SK-N-SH treated with all-trans-retinoic acid at 6 μM for 48 hours (cell line): Measurements from ENCODE around the gene SMCHD1.

Experiments used
- ATAC-seq: fragments of 200-7000 bp; cut with Tn5 transposase; 3 replicates; pipeline ENCODE4 v1.9.1; 2020; ENCODE audit warnings: mild to moderate bottlenecking, moderate library complexity
- ARNTL ChIP-seq: fragments of 450-650 bp; formaldehyde crosslinking; IDR thresholded peaks from 2 replicates; pipeline ENCODE4 v1.5.0; 2020; ENCODE audit warnings: low read depth, mild to moderate bottlenecking, moderate library complexity, borderline replicate concordance
- BACH2 ChIP-seq: fragments of 250-450 bp; sonication (Bioruptor Pico); IDR thresholded peaks from 2 replicates; pipeline ENCODE4 v1.9.0; 2021; ENCODE audit warnings: mild to moderate bottlenecking, borderline replicate concordance
- CREB5 ChIP-seq: fragments of 250-450 bp; sonication (Bioruptor Pico); IDR thresholded peaks from 2 replicates; pipeline ENCODE4 v1.5.1; 2020; ENCODE audit warnings: low read depth, mild to moderate bottlenecking, moderate library complexity
- CSDC2 ChIP-seq: fragments of 250-450 bp; sonication (Bioruptor Pico); IDR thresholded peaks from 2 replicates; pipeline ENCODE4 v1.5.0; 2020; ENCODE audit warnings: mild to moderate bottlenecking, moderate library complexity
- ESRRG ChIP-seq: fragments of 250-450 bp; sonication (Bioruptor Pico); IDR thresholded peaks from 2 replicates; pipeline ENCODE4 v1.6.1; 2021; ENCODE audit warnings: mild to moderate bottlenecking
- OSR1 ChIP-seq: fragments of 250-450 bp; sonication (Bioruptor Pico); IDR thresholded peaks from 2 replicates; pipeline ENCODE4 v1.8.0; 2022; ENCODE audit warnings: moderate library complexity, mild to moderate bottlenecking, inconsistent platforms
- PPARA ChIP-seq: fragments of 250-450 bp; sonication (Bioruptor Pico); IDR thresholded peaks from 2 replicates; pipeline ENCODE4 v1.5.0; 2020; ENCODE audit warnings: mild to moderate bottlenecking, borderline replicate concordance
- RARB ChIP-seq: fragments of 250-450 bp; sonication (Bioruptor Pico); IDR thresholded peaks from 2 replicates; pipeline ENCODE4 v1.8.0; 2021; ENCODE audit warnings: mild to moderate bottlenecking, moderate library complexity
- SNAI2 ChIP-seq: fragments of 250-450 bp; sonication (Bioruptor Pico); IDR thresholded peaks from 2 replicates; pipeline ENCODE4 v1.5.0; 2020; ENCODE audit warnings: mild to moderate bottlenecking, moderate library complexity
- TCF4 ChIP-seq: fragments of 250-450 bp; sonication (Bioruptor Pico); IDR thresholded peaks from 2 replicates; pipeline ENCODE4 v1.8.0; 2021; ENCODE audit warnings: mild to moderate bottlenecking, moderate library complexity, borderline replicate concordance
- TOX ChIP-seq: fragments of 250-450 bp; sonication (Bioruptor Pico); IDR thresholded peaks from 2 replicates; pipeline ENCODE4 v1.8.0; 2021; ENCODE audit warnings: mild to moderate bottlenecking, moderate library complexity, borderline replicate concordance
- ZC3H10 ChIP-seq: fragments of 250-450 bp; sonication (Bioruptor Pico); IDR thresholded peaks from 2 replicates; pipeline ENCODE4 v1.5.1; 2021; ENCODE audit warnings: mild to moderate bottlenecking, moderate library complexity
- ZFP3 ChIP-seq: fragments of 250-450 bp; sonication (Bioruptor Pico); IDR thresholded peaks from 2 replicates; pipeline ENCODE4 v1.5.0; 2020; ENCODE audit warnings: mild to moderate bottlenecking, moderate library complexity
- ZFP30 ChIP-seq: fragments of 450-650 bp; formaldehyde crosslinking; IDR thresholded peaks from 2 replicates; pipeline ENCODE4 v1.5.0; 2022; ENCODE audit warnings: mild to moderate bottlenecking, moderate library complexity
- ZNF565 ChIP-seq: fragments of 450-650 bp; formaldehyde crosslinking; conservative IDR thresholded peaks from 2 replicates; pipeline ENCODE4 v1.5.0; 2020; ENCODE audit warnings: low read depth, mild to moderate bottlenecking, moderate library complexity
- ZNF70 ChIP-seq: fragments of 450-650 bp; formaldehyde crosslinking; IDR thresholded peaks from 2 replicates; pipeline ENCODE4 v1.5.0; 2020; ENCODE audit warnings: mild to moderate bottlenecking, moderate library complexity
- ZNF8 ChIP-seq: fragments of 450-650 bp; formaldehyde crosslinking; IDR thresholded peaks from 2 replicates; pipeline ENCODE4 v1.5.0; 2020; ENCODE audit warnings: mild to moderate bottlenecking, moderate library complexity
- TF ChIP-seq, protein P1 (sequence below): fragments of 250-450 bp; sonication (Bioruptor Pico); IDR thresholded peaks from 2 replicates; pipeline ENCODE4 v1.5.0; 2020; ENCODE audit warnings: mild to moderate bottlenecking, moderate library complexity
- TF ChIP-seq, protein P2 (sequence below): fragments of 250-450 bp; sonication (Bioruptor Pico); IDR thresholded peaks from 2 replicates; pipeline ENCODE4 v1.5.1; 2021; ENCODE audit warnings: mild to moderate bottlenecking, moderate library complexity
- TF ChIP-seq, protein P3 (sequence below): fragments of 250-450 bp; sonication (Bioruptor Pico); IDR thresholded peaks from 2 replicates; pipeline ENCODE4 v1.8.0; 2020; ENCODE audit warnings: mild to moderate bottlenecking, moderate library complexity, borderline replicate concordance
- TF ChIP-seq, protein P4 (sequence below): fragments of 250-450 bp; sonication (Bioruptor Pico); IDR thresholded peaks from 2 replicates; pipeline ENCODE4 v1.8.0; 2021; ENCODE audit warnings: low read depth, mild to moderate bottlenecking, moderate library complexity, borderline replicate concordance

The SMCHD1 gene

GRCh38 chr18:2821695-2822094 is 166.2 kb downstream of the SMCHD1 start (continued):
- TF ChIP-seq, protein P1, sequence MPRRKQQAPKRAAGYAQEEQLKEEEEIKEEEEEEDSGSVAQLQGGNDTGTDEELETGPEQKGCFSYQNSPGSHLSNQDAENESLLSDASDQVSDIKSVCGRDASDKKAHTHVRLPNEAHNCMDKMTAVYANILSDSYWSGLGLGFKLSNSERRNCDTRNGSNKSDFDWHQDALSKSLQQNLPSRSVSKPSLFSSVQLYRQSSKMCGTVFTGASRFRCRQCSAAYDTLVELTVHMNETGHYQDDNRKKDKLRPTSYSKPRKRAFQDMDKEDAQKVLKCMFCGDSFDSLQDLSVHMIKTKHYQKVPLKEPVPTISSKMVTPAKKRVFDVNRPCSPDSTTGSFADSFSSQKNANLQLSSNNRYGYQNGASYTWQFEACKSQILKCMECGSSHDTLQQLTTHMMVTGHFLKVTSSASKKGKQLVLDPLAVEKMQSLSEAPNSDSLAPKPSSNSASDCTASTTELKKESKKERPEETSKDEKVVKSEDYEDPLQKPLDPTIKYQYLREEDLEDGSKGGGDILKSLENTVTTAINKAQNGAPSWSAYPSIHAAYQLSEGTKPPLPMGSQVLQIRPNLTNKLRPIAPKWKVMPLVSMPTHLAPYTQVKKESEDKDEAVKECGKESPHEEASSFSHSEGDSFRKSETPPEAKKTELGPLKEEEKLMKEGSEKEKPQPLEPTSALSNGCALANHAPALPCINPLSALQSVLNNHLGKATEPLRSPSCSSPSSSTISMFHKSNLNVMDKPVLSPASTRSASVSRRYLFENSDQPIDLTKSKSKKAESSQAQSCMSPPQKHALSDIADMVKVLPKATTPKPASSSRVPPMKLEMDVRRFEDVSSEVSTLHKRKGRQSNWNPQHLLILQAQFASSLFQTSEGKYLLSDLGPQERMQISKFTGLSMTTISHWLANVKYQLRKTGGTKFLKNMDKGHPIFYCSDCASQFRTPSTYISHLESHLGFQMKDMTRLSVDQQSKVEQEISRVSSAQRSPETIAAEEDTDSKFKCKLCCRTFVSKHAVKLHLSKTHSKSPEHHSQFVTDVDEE = no peak
- no peak for TF ChIP-seq ZNF70 (CRISPR knock-in tag)

- no peak for ATAC-seq
- TF ChIP-seq TOX (CRISPR knock-in tag) = no peak
- TF ChIP-seq, protein P2, sequence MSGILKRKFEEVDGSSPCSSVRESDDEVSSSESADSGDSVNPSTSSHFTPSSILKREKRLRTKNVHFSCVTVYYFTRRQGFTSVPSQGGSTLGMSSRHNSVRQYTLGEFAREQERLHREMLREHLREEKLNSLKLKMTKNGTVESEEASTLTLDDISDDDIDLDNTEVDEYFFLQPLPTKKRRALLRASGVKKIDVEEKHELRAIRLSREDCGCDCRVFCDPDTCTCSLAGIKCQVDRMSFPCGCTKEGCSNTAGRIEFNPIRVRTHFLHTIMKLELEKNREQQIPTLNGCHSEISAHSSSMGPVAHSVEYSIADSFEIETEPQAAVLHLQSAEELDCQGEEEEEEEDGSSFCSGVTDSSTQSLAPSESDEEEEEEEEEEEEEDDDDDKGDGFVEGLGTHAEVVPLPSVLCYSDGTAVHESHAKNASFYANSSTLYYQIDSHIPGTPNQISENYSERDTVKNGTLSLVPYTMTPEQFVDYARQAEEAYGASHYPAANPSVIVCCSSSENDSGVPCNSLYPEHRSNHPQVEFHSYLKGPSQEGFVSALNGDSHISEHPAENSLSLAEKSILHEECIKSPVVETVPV (CRISPR knock-in tag) = no peak
- TF ChIP-seq, protein P3, sequence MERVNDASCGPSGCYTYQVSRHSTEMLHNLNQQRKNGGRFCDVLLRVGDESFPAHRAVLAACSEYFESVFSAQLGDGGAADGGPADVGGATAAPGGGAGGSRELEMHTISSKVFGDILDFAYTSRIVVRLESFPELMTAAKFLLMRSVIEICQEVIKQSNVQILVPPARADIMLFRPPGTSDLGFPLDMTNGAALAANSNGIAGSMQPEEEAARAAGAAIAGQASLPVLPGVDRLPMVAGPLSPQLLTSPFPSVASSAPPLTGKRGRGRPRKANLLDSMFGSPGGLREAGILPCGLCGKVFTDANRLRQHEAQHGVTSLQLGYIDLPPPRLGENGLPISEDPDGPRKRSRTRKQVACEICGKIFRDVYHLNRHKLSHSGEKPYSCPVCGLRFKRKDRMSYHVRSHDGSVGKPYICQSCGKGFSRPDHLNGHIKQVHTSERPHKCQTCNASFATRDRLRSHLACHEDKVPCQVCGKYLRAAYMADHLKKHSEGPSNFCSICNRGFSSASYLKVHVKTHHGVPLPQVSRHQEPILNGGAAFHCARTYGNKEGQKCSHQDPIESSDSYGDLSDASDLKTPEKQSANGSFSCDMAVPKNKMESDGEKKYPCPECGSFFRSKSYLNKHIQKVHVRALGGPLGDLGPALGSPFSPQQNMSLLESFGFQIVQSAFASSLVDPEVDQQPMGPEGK = no peak
- TF ChIP-seq, protein P1 = no peak
- no peak for TF ChIP-seq ZC3H10
- no peak for TF ChIP-seq PPARA
- no peak for TF ChIP-seq ZFP30 (CRISPR knock-in tag)
- no peak for TF ChIP-seq CSDC2 (CRISPR knock-in tag)
- TF ChIP-seq ARNTL (CRISPR knock-in tag) = no peak
- no peak for TF ChIP-seq ESRRG (CRISPR knock-in tag)
- TF ChIP-seq RARB (CRISPR knock-in tag) = no peak
- TF ChIP-seq TCF4 (CRISPR knock-in tag) = no peak
- TF ChIP-seq OSR1 (CRISPR knock-in tag) = no peak
- TF ChIP-seq ZNF8 (CRISPR knock-in tag) = no peak
- TF ChIP-seq, protein P4, sequence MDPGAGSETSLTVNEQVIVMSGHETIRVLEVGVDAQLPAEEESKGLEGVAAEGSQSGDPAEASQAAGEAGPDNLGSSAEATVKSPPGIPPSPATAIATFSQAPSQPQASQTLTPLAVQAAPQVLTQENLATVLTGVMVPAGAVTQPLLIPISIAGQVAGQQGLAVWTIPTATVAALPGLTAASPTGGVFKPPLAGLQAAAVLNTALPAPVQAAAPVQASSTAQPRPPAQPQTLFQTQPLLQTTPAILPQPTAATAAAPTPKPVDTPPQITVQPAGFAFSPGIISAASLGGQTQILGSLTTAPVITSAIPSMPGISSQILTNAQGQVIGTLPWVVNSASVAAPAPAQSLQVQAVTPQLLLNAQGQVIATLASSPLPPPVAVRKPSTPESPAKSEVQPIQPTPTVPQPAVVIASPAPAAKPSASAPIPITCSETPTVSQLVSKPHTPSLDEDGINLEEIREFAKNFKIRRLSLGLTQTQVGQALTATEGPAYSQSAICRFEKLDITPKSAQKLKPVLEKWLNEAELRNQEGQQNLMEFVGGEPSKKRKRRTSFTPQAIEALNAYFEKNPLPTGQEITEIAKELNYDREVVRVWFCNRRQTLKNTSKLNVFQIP = no peak
- no peak for TF ChIP-seq ZNF565 (CRISPR knock-in tag)
- TF ChIP-seq ZNF70 (CRISPR knock-in tag) = no peak
- no peak for TF ChIP-seq ZFP3 (CRISPR knock-in tag)
- no peak for TF ChIP-seq BACH2 (CRISPR knock-in tag)
- TF ChIP-seq, all 23 proteins: peak for 0
These were observed 166.8 kb downstream of the SMCHD1 start for GRCh38 chr18:2822213-2822921.

- TF ChIP-seq, protein P4 = no peak
- TF ChIP-seq ZNF8 (CRISPR knock-in tag) (no peak), CREB5 (CRISPR knock-in tag) (no peak), ZC3H10 (no peak), ZNF565 (CRISPR knock-in tag) (no peak), SNAI2 (CRISPR knock-in tag) (no peak)
- no peak for ATAC-seq
These were observed 167.7 kb downstream of the SMCHD1 start for GRCh38 chr18:2823202-2823601.
